GM10248 (cell line): Measurements from ENCODE around the gene SOD2.
"Not testable (repeated sequence)": the region's sequence is repeated elsewhere in the genome, so short reads cannot be mapped to it uniquely, and the experiment has no call there.

Experiments
- CTCF ChIA-PET: fragments of 300-600 bp; sonication (Branson Sonifier 250); formaldehyde crosslinking; extraction: SDS; loops from one replicate; lab custom pipeline; 2021; ENCODE audit warnings: antibody characterized with exemption; lab: Yijun Ruan, JAX
- POLR2A ChIA-PET: fragments of 350-650 bp; sonication (Branson Sonifier 250); formaldehyde crosslinking; extraction: SDS; loops from one replicate; lab custom pipeline; 2020; ENCODE audit warnings: antibody characterized with exemption; lab: Yijun Ruan, JAX
- DNase-seq: peaks from one replicate; pipeline ENCODE4 v3.0.0; 2012; ENCODE audit errors: extremely low spot score
- CTCF ChIP-seq: IDR thresholded peaks from 2 replicates; pipeline ENCODE4 v1.5.1; 2012; ENCODE audit warnings: mild to moderate bottlenecking, low read depth; ENCODE audit errors: extremely low read depth, missing control alignments, control extremely low read depth

SOD2 gene

GRCh38 chr6:159679091-159680077 is 13.7 kb downstream of the SOD2 start:
- POLR2A ChIA-PET = no interaction called here
- DNase-seq = no peak
- CTCF ChIA-PET = interaction anchor here (0.9 to 5.4 kb wide), 3 partner anchors 24 to 506 kb away, joined by 3 to 25 read pairs (median 4); no protein-coding TSS in a partner anchor
- TF ChIP-seq CTCF = no peak

- DNase-seq = no peak
These were observed 14.5 kb downstream of the SOD2 start for GRCh38 chr6:159678574-159678973.

GRCh38 chr6:159677506-159678165 is 15.4 kb downstream of the SOD2 start:
- no peak for DNase-seq
- TF ChIP-seq CTCF = no peak
- ChIA-PET CTCF (interaction anchor here (0.7 to 1.9 kb wide), 4 partner anchors 11 to 155 kb away, joined by 3 to 8 read pairs (median 3); no protein-coding TSS in a partner anchor), POLR2A (no interaction called here)

More at GRCh38 chr6:159678574-159678973, 14.5 kb downstream of the SOD2 start:
- CTCF ChIA-PET = interaction anchor here (1.5 to 1.9 kb wide), 2 partner anchors 23 to 154 kb away, joined by 3 to 8 read pairs; no protein-coding TSS in a partner anchor
- POLR2A ChIA-PET = no interaction called here
- no peak for TF ChIP-seq CTCF

- CTCF ChIA-PET = interaction anchor here (0.7 to 1.9 kb wide), 3 partner anchors 11 to 22 kb away, joined by 3 to 8 read pairs (median 3); no protein-coding TSS in a partner anchor
- POLR2A ChIA-PET = no interaction called here
- TF ChIP-seq CTCF = no peak
These were observed 16.0 kb downstream of the SOD2 start for GRCh38 chr6:159676890-159677505.

GRCh38 chr6:159676236-159676635 is 16.8 kb downstream of the SOD2 start:
- CTCF ChIA-PET, POLR2A ChIA-PET, DNase-seq: not testable (repeated sequence)

More at GRCh38 chr6:159676890-159677505, 16.0 kb downstream of the SOD2 start:
- DNase-seq = no peak

- ChIA-PET CTCF (interaction anchor here (1.4 to 4.7 kb wide), 2 partner anchors 11 to 492 kb away, joined by 3 to 19 read pairs; no protein-coding TSS in a partner anchor), POLR2A (no interaction called here)
- DNase-seq = no peak
- TF ChIP-seq CTCF = no peak
These were observed 27.0 kb downstream of the SOD2 start for GRCh38 chr6:159665868-159666635.

GRCh38 chr6:159663368-159663889 is 29.6 kb downstream of the SOD2 start:
- DNase-seq, POLR2A ChIA-PET: not testable (repeated sequence)
- CTCF ChIA-PET = interaction anchor here (1.3 to 4.7 kb wide), 3 partner anchors 8 to 410 kb away, joined by 3 to 19 read pairs (median 3); no protein-coding TSS in a partner anchor

- POLR2A ChIA-PET, DNase-seq, CTCF ChIA-PET: not testable (repeated sequence)
These were observed 31.1 kb downstream of the SOD2 start for GRCh38 chr6:159661977-159662376.
